Stimulated activated CD8-positive, alpha-beta memory T cell treated with anti-CD3 and anti-CD28 coated beads, Interleukin-2, amount 100 ng/mL, for 1 hour (primary cell): ENCODE measurements around the gene ANGPTL7.

ENCODE experiments used
- DNase-seq, 2 donors: peaks; one replicate each; pipeline ENCODE4 v3.0.0-alpha.2; 2020; ENCODE audit warnings: low read depth in 2 of 2

The ANGPTL7 gene

GRCh38 chr1:11204396-11205190, 15.4 kb downstream of the ANGPTL7 start:
- DNase-seq, result no peak

- DNase-seq, result no peak
Measured at GRCh38 chr1:11207898-11208611, 18.9 kb downstream of the ANGPTL7 start.

- no peak for DNase-seq
Measured at GRCh38 chr1:11211461-11211860, 22.3 kb downstream of the ANGPTL7 start.

DNA sequence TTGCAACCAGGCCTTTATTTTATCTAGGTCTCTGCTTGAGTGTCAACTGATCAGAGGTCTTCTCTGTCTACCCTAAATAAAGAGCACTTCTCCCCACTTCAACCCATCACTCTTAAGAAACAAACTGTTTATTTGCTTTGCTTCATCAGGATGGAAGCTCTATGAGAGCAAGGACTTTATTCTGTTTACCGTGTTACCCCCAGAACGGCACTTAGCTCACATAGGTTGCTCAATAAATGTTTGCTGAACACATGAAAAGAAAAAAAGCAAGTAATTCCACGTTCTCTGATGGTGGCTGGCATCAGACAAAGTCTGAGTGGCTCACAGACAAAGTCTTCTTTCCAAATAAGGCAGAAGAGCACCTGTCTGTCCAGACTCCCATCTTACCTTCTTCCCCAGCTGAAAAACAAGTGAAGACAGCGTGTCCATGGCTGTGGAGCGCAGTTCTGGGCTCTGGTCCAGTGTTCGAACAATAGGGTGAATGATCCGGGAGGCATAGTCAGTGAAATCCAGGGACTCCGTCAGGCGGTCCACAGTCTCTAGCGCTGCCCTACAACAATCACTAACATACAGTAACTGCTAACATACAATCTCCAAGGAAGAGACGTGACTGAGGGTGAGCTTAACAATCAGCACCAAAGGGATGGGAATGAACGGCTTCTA, 22.9 kb downstream of the ANGPTL7 start:
- DNase-seq, result no peak

DNA sequence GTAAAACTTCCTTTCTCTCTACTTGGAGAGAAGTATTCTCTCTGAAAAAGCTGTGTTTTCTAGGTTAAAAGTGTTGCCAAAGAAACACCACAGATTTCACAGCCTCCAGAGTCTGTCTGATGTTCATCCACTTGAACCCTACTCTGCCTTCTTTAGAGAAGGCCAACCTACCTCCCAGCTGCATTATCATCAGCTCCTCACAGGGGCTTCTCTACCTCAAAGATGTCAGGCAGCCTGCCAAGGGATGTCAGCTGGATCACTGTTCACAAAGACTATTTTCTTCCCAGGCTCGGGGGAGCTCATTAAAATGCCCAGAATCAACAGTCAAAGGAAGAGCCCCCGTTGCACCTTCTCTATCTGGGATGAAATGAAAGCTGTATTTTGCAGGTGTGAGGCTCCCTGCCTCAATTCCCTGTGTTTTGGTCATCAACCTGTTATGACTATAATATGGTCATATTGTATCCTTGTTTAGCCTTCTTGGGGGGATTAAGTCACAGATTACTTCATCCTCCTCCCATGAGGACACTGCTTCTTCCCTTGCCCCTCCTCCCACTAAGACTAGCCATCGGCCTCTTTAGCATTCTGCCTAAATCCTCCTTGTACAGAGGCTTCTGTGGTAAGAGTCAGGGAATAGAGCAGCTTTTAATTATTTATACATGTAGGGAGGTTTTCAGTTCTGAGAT, 25.7 kb downstream of the ANGPTL7 start:
- DNase-seq, result no peak

DNA sequence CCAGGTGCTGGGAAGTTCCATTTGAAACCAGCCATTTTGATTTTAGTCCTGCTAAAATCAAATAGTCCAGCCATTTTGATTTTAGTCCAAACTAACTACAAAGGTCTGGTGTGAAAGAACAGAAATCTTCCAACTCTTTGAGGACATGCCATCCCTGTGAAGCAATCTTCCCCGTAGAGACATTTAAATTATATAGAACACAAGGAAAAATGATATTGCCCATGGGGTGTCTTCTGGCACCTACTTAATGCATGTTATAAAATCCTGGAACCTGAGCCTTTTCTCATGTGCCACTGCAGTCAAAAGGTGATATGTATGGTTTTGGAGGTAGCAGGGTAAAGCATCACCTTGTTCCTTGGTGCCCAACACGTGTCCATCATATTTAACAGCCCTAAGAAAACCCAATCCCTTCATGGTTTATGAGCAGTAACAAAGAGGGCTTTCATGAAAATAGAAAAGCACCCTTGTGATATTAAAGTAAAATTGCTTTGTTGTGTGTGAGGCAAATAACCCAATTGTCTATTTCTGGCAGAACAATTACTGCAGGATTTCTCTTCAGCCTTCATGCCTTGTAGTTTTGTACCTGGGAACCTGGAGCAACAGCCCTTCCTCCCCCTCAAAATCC, 26.3 kb downstream of the ANGPTL7 start:
- DNase-seq, result no peak

DNA sequence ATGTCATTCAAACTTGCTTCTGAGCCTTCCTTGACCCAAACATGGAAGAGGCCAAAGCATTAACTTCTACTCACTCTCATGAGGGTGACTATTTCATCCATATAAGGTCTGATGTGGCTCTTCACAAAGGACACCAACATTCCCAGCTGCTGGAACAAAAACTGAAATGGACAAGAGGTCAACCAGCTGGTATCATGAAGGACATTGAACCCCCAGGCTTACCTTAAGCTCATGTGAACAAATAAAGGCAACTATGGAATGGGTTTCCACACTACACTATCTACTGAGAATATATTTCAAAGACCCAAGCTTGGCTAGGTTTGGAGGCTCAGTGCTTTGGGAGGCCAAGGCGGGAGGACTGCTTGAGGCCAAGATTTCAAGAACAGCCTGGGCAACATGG, 26.9 kb downstream of the ANGPTL7 start:
- DNase-seq, result no peak

DNA sequence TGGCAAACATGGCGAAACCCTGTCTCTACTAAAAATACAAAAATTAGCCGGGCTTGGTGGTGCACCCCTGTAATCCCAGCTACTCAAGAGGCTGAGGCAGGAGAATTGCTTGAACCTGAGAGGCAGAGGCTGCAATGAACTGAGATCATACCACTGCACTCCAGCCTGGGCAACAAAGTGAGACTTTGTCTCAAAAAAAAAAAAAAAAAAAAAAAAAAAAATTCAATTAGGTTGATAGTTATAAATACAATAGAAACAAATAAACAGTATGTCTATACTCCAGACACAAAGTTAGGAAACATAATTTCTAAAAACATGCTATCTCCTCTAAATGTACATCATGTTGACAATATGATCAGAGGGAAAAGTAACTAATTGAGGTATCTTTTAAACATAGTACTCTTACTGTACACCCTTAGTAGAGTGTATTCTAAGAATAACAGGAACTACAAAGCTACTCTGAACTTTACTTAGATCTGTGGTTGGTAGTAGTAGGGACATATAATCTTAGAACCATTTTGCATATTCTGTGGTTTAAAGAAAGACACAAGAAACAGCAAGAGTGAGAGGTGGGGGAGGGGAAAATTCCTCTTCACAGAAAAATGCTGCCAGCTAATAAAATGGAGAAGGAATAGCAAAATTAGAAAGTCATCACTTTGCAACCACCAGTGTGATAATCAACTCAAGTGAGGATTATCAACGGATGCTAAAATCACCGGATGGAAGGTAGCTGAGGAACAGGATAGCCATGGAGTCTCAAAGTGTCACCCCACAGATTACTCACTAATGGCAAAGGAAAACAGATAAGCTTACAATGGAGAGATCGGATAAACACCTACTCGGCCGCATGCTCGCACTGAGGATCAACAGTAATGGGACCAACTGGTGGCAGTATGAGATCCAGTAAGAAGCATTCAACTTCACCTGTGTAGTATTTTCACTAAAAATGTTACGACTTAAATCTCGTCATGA, 38.2 kb downstream of the ANGPTL7 start:
- no peak for DNase-seq

DNA sequence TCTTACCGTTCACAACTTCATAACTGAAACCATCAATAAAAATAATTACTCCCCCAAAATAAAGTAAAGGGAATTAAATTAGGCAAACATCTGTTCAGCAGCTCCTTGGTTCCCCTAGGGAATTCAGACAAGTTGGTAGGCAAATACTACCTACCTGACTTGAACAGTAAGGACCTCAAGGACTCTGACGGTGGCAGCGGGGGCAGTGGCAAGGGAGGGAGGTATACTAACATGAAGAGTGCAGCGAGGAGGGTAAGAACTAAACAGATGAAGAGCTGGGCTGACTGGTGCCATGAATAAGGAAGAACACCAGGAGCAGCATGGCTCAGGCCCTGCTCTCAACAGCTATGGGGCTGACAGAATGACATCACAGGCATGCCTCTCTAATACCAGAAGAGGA, 40.0 kb downstream of the ANGPTL7 start:
- DNase-seq, result no peak

DNA sequence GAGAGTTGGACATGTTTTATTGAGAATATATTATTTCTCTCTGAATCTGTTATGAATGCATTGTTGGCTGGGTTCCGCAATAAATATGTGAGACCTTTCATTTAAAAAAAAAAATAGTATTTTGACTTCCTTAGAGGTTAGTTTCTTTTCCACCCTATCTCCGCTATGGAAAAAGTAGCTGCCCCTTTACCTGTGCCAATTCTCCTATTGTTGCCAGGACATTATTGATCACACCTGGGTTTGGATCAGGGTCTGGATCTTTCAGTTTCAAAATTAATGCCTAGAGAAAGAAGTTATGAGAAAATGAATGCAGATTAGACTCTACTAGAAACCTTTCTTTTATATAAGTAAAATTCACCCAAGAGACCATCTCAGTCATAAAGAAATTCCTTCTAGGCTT, 44.1 kb downstream of the ANGPTL7 start:
- no peak for DNase-seq

DNA sequence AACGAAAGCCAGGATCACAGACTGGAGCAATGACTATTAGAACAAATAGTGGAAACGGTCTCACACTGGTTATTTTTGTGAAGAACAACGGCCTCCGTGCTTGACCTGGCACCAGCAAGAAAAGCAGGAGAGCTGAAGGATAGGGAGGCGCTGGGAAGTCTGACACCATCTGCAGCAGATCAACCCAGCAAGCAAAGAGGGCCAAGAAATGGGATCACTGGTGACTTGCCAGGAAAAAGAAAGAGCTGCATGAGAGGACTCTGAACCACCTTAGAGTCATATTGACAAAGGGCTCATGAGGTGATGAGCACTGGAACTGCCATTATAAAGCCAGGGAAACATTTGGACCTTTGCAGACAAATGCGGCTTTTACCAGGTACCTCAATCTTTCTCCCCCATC, 48.2 kb downstream of the ANGPTL7 start:
- no peak for DNase-seq

DNA sequence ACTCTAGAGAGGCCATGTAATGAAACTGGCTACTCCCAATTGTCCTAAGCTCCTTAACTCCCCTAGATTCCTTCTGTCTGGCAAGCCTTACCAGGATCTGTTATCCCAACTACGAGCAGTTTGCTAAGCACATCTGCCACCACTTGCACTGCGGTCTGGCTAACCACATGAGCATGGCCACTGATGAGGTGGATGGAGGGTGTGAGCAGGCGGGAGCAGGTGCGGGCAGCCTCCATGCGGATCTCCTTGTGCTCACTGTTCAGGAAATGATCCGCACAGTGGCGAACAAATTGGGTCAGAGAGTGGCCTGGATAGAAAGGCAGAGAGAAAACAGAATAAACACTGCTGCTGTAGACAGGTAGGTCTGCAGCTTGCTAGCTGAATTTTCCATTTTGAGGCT, 49.2 kb downstream of the ANGPTL7 start:
- no peak for DNase-seq

GRCh38 chr1:11245248-11245647, 56.1 kb downstream of the ANGPTL7 start:
- no peak for DNase-seq
